H1 (cell line): ENCODE data around the gene FABP6. TPM values are rescaled to one million over a fixed set of nuclear protein-coding genes. Genes with fewer than 3 reads are reported as not detected.

Experiments used
- CTCF ChIA-PET: fragments of 300-600 bp; sonication (Branson Sonifier 250); formaldehyde crosslinking; loops from one replicate; lab custom pipeline; 2021; ENCODE audit not compliant: partially characterized antibody; lab: Charles Lee
- POLR2A ChIA-PET: fragments of 300-600 bp; sonication (Branson Sonifier 250); formaldehyde crosslinking; loops from one replicate; lab custom pipeline; 2021; ENCODE audit warnings: inconsistent platforms; ENCODE audit not compliant: partially characterized antibody; lab: Charles Lee
- DNase-seq, 2 experiments: peaks; one replicate each; pipeline versions ENCODE4 v3.0.0 to v3.0.0-alpha.2; 2010 to 2022; ENCODE audit warnings: low spot score in 2 of 2, low read depth in 1 of 2, mixed read lengths in 1 of 2
- FAIRE-seq: peaks from 2 replicates; lab custom pipeline; 2011; peaks lifted over from hg19 to GRCh38; lab: Jason Lieb, UNC
- H2AFZ ChIP-seq: 2 replicates; pipeline ENCODE4 v1.8.1; 2012; ENCODE audit warnings: low read length, inconsistent platforms
- H2AK5ac ChIP-seq: 2 replicates; pipeline ENCODE4 v1.6.1; 2013; ENCODE audit warnings: low read depth, low read length
- H2BK120ac ChIP-seq: replicated peaks from 2 replicates; pipeline ENCODE3; 2013; ENCODE audit warnings: low read depth, low read length, inconsistent platforms
- H2BK12ac ChIP-seq: 2 replicates; pipeline ENCODE4 v1.6.1; 2013; ENCODE audit warnings: low read depth, low read length
- H2BK15ac ChIP-seq: 2 replicates; pipeline ENCODE4 v1.6.1; 2013; ENCODE audit warnings: low read length
- H2BK20ac ChIP-seq: 2 replicates; pipeline ENCODE4 v1.6.1; 2013; ENCODE audit warnings: low read length
- H2BK5ac ChIP-seq: 2 replicates; pipeline ENCODE4 v1.6.1; 2013; ENCODE audit warnings: low read depth, low read length
- H3K14ac ChIP-seq: 2 replicates; pipeline ENCODE4 v1.6.1; 2013; ENCODE audit warnings: inconsistent platforms; ENCODE audit not compliant: insufficient read length
- H3K18ac ChIP-seq: 2 replicates; pipeline ENCODE4 v1.6.1; 2013; ENCODE audit warnings: low read length; ENCODE audit errors: extremely low read depth
- H3K23ac ChIP-seq: 2 replicates; pipeline ENCODE4 v1.6.1; 2013; ENCODE audit warnings: inconsistent platforms; ENCODE audit not compliant: insufficient read length
- H3K23me2 ChIP-seq: 2 replicates; pipeline ENCODE4 v1.6.1; 2013; ENCODE audit warnings: low read depth, low read length
- H3K27ac ChIP-seq: 2 replicates; pipeline ENCODE4 v1.6.1; 2011; ENCODE audit warnings: low read depth, low read length, inconsistent platforms
- H3K27me3 ChIP-seq, 4 experiments: replicated peaks in 1 of 4; 1 replicate in 1 of 4; 2 replicates in 3 of 4; pipeline versions ENCODE4 v1.6.1 to v1.8.1; 2011 to 2013; ENCODE audit warnings: low read length in 3 of 4, mild to moderate bottlenecking in 3 of 4, inconsistent platforms in 2 of 4, mixed read lengths in 2 of 4, moderate library complexity in 1 of 4; ENCODE audit not compliant: control insufficient read depth in 3 of 4, insufficient read depth in 3 of 4; ENCODE audit errors: extremely low read depth in 1 of 4
- H3K36me3 ChIP-seq, 4 experiments: 2 replicates each; pipeline versions ENCODE4 v1.6.1 to v1.8.1; 2011 to 2013; ENCODE audit warnings: mild to moderate bottlenecking in 4 of 4, low read length in 3 of 4, moderate library complexity in 2 of 4, control low read depth in 1 of 4, inconsistent platforms in 1 of 4; ENCODE audit not compliant: insufficient read depth in 4 of 4, control insufficient read depth in 2 of 4
- H3K4ac ChIP-seq: replicated peaks from 2 replicates; pipeline ENCODE3; 2013; ENCODE audit warnings: low read length, low read depth, mixed read lengths, inconsistent platforms; ENCODE audit not compliant: insufficient read length
- H3K4me1 ChIP-seq, 4 experiments: replicated peaks in 1 of 4; 1 replicate in 1 of 4; 2 replicates in 3 of 4; pipeline versions ENCODE4 v1.6.1 to v1.8.1; 2011 to 2013; ENCODE audit warnings: low read length in 3 of 4, inconsistent platforms in 2 of 4, mixed read lengths in 1 of 4; ENCODE audit not compliant: insufficient read depth in 4 of 4, control insufficient read depth in 3 of 4
- H3K4me2 ChIP-seq, 2 experiments: 2 replicates each; pipeline versions ENCODE4 v1.6.1 to v1.8.1; 2011 to 2013; ENCODE audit warnings: low read depth in 2 of 2, low read length in 2 of 2, control low read depth in 1 of 2, inconsistent platforms in 1 of 2, mild to moderate bottlenecking in 1 of 2; ENCODE audit not compliant: insufficient read depth in 1 of 2
- H3K4me3 ChIP-seq, 4 experiments: fragments of 200-600, 300-600 bp in 1 of 4; sonication (generic), shearing (Covaris generic), sonication (Bioruptor Twin) in 1 of 4; 2 replicates each; pipeline versions ENCODE4 v1.5.1 to v1.8.1; 2011 to 2016; ENCODE audit warnings: low read length in 4 of 4, low read depth in 3 of 4, control low read depth in 2 of 4, inconsistent platforms in 2 of 4, mild to moderate bottlenecking in 2 of 4, mixed read lengths in 1 of 4, moderate library complexity in 1 of 4; ENCODE audit not compliant: insufficient read depth in 2 of 4; ENCODE audit errors: extremely low read depth in 1 of 4
- H3K56ac ChIP-seq: replicated peaks from 2 replicates; pipeline ENCODE3; 2013; ENCODE audit warnings: low read depth, mild to moderate bottlenecking, mixed read lengths, low read length, inconsistent platforms; ENCODE audit not compliant: insufficient read length
- H3K79me1 ChIP-seq: 2 replicates; pipeline ENCODE4 v1.6.1; 2013; ENCODE audit warnings: low read depth, low read length, control low read depth
- H3K79me2 ChIP-seq, 2 experiments: 2 replicates each; pipeline versions ENCODE4 v1.6.1 to v1.8.1; 2012 to 2013; ENCODE audit warnings: low read length in 2 of 2, mild to moderate bottlenecking in 2 of 2, inconsistent platforms in 1 of 2; ENCODE audit not compliant: insufficient read depth in 2 of 2, control insufficient read depth in 1 of 2
- H3K9ac ChIP-seq, 4 experiments: replicated peaks in 1 of 4; 1 replicate in 1 of 4; 2 replicates in 3 of 4; pipeline versions ENCODE4 v1.6.1 to v1.8.1; 2011 to 2013; ENCODE audit warnings: low read depth in 3 of 4, low read length in 3 of 4, control low read depth in 2 of 4, mild to moderate bottlenecking in 2 of 4, moderate library complexity in 2 of 4, inconsistent platforms in 1 of 4; ENCODE audit errors: extremely low read depth in 1 of 4
- H3K9me3 ChIP-seq, 2 experiments: 2 replicates each; pipeline versions ENCODE4 v1.6.1 to v1.8.1; 2012 to 2013; ENCODE audit warnings: mild to moderate bottlenecking in 2 of 2, moderate library complexity in 2 of 2, control low read depth in 1 of 2, inconsistent platforms in 1 of 2, low read depth in 1 of 2, low read length in 1 of 2, mixed read lengths in 1 of 2; ENCODE audit not compliant: insufficient read depth in 2 of 2
- H4K20me1 ChIP-seq, 2 experiments: replicated peaks in 1 of 2; 2 replicates each; pipeline versions ENCODE3 to v1.8.1; 2011 to 2013; ENCODE audit warnings: inconsistent platforms in 2 of 2, low read length in 2 of 2, mild to moderate bottlenecking in 1 of 2; ENCODE audit not compliant: insufficient read depth in 2 of 2, control insufficient read depth in 1 of 2
- H4K5ac ChIP-seq: 2 replicates; pipeline ENCODE4 v1.6.1; 2013; ENCODE audit warnings: low read length, low read depth, mixed read lengths, inconsistent platforms; ENCODE audit not compliant: insufficient read length
- H4K8ac ChIP-seq: 2 replicates; pipeline ENCODE4 v1.8.0; 2013; ENCODE audit warnings: mild to moderate bottlenecking, moderate library complexity, low read length, inconsistent platforms; ENCODE audit not compliant: insufficient read depth; ENCODE audit errors: extremely low read depth
- H4K91ac ChIP-seq: replicated peaks from 2 replicates; pipeline ENCODE3; 2013; ENCODE audit warnings: low read length, mixed read lengths, inconsistent platforms; ENCODE audit not compliant: insufficient read length
- CREB1 ChIP-seq: IDR thresholded peaks from 2 replicates; pipeline ENCODE4 v1.6.1; 2012; ENCODE audit warnings: inconsistent platforms
- WGBS, 2 experiments: shearing (Covaris generic) in 1 of 2; methylation state at CpG; one replicate each; pipeline versions ENCODE4 v1.1.6 to v1.1.7; 2013 to 2015; ENCODE audit warnings: low lambda C conversion rate in 2 of 2, mixed read lengths in 2 of 2, inconsistent platforms in 1 of 2, low coverage in 1 of 2, missing lambda C conversion rate in 1 of 2; ENCODE audit not compliant: insufficient replicate concordance in 2 of 2, insufficient coverage in 1 of 2, insufficient read length in 1 of 2; ENCODE audit errors: extremely low coverage in 1 of 2, missing lambda C conversion rate in 1 of 2; 5-methylcytosine and 5-hydroxymethylcytosine counted together
- polyA plus RNA-seq, 7 experiments: library from polyadenylated mRNA; depleted of rRNA in 3 of 7; stranded (reverse) in 5 of 7; unstranded in 2 of 7; fragments of >200 nt in 5 of 7; fragments of 200-250 nt in 2 of 7; gene quantifications; 1 replicate in 5 of 7; 2 replicates in 1 of 7; 4 replicates in 1 of 7; pipeline versions ENCODE4 v1.2.1 to v1.2.3, GENCODE V29; 2011 to 2013; ENCODE audit warnings: missing spikeins in 2 of 7, mixed read lengths in 2 of 7
- total RNA-seq: library from RNA; stranded (reverse); fragmentation: NEBNext Ultra II Directional; extraction: Animal tissue kit (Norgen Biotek cat#: 25700); gene quantifications from 2 replicates; pipeline ENCODE4 v1.2.1, GENCODE V29; 2021

The FABP6 gene
- total and polyA plus RNA-seq, 2 of the 8 experiments (the other 6 are each of a cell fraction or from before 2014, with no cell fraction given) = 4.8 to 6.1 TPM

GRCh38 chr5:160270704-160271103 lies 41.4 kb downstream of the FABP6 start:
- H3K4me3 ChIP-seq = no peak overlapping the region
- WGBS, 2 experiments = 95% methylated on average over 4 of the region's 4 CpGs; no CpG with 5 or more reads in 1 of the 2 experiments
- H2BK120ac ChIP-seq = no peak overlapping the region
- 0 out of 4 replicates have a peak, but pooled peaks cover 0 to 3% of the 10 kb centered on the region in 2 experiments for H3K79me2 ChIP-seq
- H3K9ac ChIP-seq = no peak overlapping the region
- H3K56ac ChIP-seq = no peak overlapping the region
- no peak overlapping the region for H3K14ac ChIP-seq
- no peak overlapping the region for H2BK20ac ChIP-seq
- H3K27me3 ChIP-seq = no peaks in the 10 kb centered on the region
- H2BK15ac ChIP-seq = no peak overlapping the region
- H3K27ac ChIP-seq = no peak overlapping the region
- no peaks in the 10 kb centered on the region for H3K23me2 ChIP-seq
- DNase-seq = no peak
- POLR2A ChIA-PET = interaction anchor here (3.1 kb wide), 1 partner anchor 16 kb away, joined by 12 read pairs; no protein-coding TSS in a partner anchor
- no peak overlapping the region for H4K8ac ChIP-seq
- no peak overlapping the region for H3K4ac ChIP-seq
- no peaks in the 10 kb centered on the region for H3K9me3 ChIP-seq
- H2BK5ac ChIP-seq = no peak overlapping the region
- no peaks in the 10 kb centered on the region; the same call in 1 of the 2 replicates for H3K79me1 ChIP-seq
- H3K4me2 ChIP-seq = no peak overlapping the region
- no peak overlapping the region for H3K18ac ChIP-seq
- peaks cover 0 to 16% (median 0%) of the 10 kb centered on the region in 4 experiments; a peak in 5 of 8 replicates for H3K36me3 ChIP-seq
- H2AFZ ChIP-seq = no peak overlapping the region
- H4K91ac ChIP-seq = no peak overlapping the region
- H2AK5ac ChIP-seq = no peak overlapping the region
- H2BK12ac ChIP-seq = no peak overlapping the region
- TF ChIP-seq CREB1 = no peak
- TF ChIP-seq, all 59 proteins: peak for 0
- Histone ChIP-seq H4K5ac (no peak overlapping the region), H3K23ac (no peak overlapping the region), H3K4me1 (peaks cover 8 to 29% (median 19%) of the 10 kb centered on the region in 4 experiments), H4K20me1 (peaks cover 2 to 4% of the 10 kb centered on the region in 2 experiments)
- no peak for FAIRE-seq
- CTCF ChIA-PET = interaction anchor here (0.8 to 27.2 kb wide), 6 partner anchors 21 to 119 kb away, joined by 3 to 362 read pairs (median 4); no protein-coding TSS in a partner anchor
